GM21381 (cell line): Measurements from ENCODE around the gene SARDH.
"Not testable (repeated sequence)": the region's sequence is repeated elsewhere in the genome, so short reads cannot be mapped to it uniquely, and the experiment has no call there.

Experiments
- ATAC-seq: cut with Tn5 transposase; IDR thresholded peaks from one replicate; pipeline ENCODE4 v1.9.1; 2021; ENCODE audit warnings: mild to moderate bottlenecking, moderate library complexity; ENCODE audit not compliant: unreplicated experiment

The SARDH gene

DNA sequence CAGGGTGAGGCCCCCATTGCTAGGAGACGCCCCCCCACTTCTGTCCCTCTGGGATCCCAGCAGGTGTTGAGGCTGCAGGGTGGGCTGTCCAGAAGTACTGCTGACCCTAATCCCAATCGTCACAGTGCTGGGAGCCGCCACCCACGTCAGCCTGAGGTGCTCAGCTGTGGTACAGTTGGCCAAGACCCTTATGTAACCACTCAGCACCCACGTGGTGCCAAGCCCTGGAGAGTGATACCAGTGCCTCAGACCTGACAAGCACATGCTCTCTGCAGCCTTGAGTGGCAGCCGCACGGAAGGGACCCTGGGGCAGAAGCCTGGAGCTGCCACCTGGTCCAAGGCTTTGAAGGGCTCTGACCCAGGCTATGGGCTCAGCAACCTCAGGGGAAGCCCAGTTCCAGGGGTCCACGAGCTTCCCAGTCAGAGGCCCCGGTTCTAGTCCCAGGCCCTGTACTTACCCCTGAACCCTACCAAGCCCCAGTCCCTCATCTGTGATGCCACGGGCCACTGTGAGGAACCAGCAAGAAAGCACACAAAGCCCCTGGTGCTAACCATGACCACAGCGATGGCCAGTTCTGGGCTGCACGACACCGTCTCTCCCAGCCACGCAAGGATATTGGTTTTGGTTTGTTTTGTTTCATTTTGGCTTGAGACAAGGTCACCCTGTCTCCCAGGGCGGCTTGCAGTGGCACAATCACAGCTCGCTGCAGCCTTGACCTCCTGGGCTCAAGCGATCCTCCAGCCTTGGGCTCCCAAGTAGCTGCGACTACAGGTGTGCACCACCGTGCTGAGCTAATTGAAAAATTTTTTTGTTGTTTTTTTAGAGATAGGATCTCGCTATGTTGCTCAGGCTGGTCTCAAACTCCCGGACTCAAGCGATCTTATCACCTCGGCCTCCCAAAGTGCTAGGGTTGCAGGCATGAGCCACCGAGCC, 51.2 kb downstream of the SARDH start:
- no peak for ATAC-seq

DNA sequence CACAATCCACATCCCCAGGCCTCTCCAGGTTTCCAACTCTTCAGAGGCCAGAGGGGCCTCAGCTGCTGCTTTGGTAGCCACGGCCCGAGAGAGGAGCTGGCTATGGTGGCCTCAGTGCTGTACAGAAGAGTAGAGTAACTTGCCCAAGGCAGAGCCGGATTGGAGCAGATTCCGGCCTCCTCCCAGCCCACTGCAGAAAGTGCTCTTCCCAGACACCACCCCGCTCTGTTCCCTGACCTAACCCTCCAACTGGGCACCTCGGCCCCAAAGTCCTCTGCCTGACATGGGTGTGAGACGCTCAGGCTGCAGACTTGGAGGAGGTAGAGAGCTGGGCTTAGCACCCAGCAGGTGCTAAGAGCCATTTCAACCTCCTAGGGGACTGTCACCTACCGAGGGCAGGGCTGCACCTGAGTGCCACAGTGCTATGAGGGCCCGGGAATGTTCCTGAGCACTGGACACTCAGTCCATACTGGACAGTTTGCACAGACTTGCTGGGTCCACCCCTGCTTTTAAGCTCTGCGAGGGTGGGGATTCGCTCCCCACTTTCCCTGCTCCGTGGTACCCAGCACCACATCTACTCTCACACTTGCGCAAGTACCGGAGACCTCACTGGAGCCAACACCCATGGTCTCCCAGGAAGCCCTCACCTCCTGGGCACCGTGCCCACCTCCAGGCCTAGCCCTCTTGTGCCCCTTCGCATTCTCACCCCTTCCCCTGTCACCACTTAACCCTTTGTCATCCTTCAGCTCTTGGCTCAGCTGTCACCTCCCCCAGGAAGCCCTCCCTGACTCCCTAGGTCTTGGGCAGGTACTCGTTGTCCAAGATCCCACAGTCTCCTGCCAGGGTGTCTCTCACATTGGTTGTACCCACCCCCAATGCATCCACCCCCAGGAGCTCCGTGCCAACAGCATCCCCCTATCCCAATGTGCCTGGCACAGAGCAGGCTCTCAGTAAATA, 52.2 kb downstream of the SARDH start:
- no peak for ATAC-seq

DNA sequence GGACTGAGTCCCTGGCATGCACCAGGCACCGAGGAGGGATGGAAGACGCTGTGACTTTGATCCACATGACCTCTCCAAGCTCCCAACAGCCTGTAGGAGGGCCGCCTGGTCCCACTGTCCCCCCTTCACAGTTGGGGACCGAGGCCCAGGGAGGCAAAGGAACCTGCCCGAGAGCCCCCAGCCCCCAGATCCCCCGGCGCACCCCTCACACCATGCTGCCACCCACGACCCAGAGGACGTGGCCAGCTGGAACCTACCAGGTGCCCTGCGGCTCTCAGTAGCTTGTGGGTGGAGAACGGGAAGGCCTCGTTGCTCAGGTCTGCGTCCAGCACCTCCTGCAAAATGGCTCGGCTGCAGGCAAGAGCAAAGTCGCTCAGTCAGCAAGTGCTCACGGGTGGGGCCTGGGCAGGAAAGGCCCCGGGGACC, 53.2 kb downstream of the SARDH start:
- no peak for ATAC-seq

DNA sequence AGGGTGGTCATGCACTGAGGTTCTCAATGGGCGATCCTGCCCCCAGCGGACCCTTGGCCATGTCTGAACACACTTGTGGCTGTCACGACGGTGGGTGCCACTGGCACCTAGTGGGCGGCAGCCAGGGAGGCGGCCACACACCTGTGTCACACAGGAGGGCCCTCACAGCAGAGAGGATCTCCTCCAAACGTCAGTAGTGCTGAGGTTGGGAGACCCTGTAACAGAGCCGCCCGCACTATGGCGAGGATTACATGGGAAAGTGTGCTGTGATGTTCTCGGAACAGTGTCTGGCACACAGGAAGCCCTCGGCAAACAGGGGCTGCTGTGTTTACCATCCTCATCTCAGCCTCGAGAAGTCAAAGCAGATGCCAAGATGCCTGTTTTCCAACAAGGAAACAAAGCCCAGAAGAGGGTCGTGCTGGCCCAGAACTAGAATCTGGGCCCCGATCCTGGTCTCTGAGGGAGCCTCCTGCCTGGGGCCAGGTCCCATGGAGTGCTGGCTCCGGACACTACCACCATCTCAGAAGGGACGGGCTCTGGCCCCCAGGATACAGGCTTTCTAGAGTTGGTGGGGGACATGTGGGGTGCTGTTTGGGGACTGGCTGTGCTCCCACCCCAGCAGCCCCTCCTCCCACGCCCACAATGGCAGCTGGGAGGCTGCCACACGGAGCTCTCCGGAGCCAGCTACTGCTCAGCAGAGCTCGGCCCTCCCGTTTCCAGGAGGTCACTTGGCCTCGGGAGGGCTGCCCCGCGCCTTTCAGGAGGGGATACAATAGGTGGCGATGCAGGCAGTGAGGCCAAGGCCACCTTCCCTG, 53.8 kb downstream of the SARDH start:
- ATAC-seq = no peak

DNA sequence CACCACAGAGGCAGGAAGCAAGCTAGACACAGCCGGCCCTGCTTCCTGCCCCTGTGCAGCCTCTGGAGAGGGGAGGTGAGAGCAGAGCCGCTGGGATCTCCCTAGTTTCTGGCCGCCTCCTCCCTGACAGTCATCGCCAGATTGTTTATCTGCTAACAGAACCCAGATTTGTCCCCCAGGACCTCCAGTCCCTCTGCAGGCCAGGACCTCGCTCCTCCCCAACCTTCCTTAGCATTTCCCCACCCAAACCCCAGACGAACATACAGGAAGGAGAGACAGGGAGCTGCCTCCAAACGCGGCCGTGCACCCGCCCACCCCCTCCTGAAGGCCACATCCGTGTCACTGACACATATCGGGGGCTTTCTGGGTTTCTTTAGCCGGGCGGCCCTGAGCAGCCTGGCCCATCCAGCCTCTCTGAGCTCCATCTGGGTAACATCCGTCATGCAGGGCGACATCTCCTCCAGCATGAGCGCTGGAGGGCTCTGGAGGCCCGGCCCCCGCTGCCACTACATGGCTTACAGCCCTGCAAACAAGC, 54.5 kb downstream of the SARDH start:
- ATAC-seq = no peak

DNA sequence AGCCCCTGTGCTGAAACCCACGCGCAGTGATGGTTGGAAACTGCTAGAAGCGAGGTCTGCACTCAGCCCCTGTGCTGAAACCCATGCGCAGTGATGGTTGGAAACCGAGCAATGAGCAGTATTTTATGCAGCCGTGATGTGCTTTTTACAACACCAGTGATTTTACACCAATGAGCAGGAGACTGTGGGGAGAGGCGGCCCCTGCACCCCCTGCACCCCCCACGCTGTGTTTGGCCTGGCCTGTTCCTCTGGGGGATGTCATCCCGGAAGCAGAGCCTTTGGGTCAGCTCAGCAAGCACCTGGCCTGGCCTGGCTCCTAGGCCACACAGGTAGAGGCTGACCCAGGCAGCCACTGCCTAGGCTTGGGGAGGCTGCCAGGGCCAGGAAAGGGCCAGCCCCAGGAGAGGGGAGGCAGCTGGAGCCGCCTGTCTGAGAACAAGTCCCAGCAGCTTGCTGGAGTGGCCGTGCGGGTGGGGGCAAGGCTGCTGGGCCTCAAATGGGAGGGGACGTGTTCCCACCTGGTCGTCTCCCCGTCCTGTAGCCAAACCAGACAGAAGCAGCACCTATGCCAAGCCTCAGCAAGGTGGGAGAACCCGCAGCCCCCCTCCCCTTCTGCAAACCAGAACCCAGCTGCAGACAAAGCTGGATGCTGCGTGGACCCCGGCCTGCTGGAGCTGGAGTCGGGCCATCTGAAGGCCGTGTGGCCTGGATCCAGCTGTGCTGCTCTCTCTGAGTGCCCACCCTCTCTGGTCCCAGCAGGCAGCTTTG, 55.1 kb downstream of the SARDH start:
- ATAC-seq = no peak

DNA sequence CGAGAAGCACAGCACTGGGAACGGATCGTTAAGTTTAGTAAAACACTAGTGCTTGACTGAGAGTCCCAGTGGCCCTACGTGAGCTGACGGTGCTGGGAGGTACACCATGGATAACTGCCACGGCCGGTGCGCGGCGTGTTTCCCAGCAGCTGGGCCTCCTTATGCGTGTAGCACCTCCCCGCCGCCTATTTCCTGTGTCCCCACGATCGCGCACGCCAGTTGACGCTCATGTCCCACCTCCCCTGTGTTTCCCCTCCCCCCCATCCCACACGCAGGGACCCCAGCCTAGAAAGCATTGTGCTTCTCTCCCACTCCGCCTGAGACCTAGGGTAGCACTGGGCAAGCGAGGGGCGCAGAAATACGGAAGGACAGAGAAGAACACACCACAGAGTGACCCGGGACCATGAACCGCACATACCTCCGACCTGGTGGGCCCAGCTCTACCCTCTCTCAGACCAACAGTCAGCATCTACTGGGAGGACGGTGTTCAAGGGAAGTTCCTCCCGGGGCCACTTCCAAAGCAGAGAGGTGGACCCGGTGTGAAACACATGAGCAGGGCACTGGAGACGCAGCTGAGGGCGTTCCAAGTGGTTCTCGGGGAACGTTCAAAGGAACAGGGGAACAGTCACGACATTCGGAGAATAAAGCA, 56.4 kb downstream of the SARDH start:
- no peak for ATAC-seq

GRCh38 chr9:133680976-133681657, 57.0 kb downstream of the SARDH start:
- no peak for ATAC-seq

DNA sequence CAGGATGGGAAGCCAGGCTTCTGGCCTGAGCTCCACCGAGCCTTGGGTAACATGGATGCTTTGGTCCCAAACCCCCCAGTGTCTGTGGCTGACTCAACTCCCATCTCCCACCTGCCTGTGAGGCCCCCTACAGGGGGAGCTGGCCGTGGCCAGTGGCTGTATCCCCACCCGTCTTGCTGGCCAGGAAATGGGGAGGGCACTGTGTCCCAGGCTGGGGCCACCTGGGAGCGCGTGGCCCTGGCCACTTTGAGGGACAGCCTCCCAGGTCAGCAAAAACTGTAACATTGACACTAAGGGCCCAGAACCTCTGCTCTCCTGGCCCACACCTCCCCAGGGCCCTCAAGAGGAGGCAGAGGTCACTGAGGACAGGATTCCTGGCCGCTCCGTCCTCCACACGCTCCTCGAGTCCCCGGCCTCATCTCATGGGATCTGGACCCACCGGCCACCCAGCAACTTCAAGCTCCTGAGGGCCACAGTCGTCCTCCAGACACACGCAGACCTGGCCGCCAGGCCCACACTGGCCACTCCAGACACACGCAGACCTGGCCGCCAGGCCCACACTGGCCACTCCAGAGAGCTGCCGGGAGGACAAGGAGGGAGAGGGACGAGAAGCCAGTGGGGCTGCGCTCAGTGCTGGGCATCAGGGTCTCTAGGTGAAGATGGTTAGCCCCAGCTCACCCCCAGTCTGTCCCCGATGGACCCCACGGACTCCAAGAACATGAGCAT, 57.7 kb downstream of the SARDH start:
- ATAC-seq = no peak

DNA sequence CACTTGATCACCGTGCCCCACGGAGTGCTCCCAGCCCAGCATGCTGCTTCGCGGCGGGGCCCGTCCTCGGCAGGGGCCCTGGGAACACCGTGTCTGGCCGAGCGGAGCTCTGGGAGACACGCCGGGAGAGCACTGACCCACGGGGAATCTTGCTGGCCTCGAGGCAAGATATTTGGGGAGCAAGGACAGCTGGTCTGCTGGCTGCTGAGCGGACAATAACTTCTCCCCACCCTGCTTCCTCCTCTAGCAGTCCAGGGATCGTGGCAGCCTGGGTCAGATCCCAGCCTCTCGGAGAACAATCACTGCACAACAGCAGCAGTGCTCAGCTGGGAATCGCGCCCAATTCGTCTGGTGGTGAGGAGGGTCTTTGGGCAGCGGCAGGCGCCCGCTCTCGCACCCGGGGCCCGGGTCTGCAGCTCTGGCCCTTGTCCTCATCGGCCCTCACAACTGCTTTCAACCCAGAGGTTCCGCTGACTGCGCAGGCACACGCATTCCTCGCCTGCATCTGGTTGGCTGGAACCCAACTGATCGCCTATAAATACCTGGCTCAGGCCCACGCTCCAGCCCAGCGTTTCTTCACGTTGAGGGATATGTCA, 58.6 kb downstream of the SARDH start:
- ATAC-seq = no peak

DNA sequence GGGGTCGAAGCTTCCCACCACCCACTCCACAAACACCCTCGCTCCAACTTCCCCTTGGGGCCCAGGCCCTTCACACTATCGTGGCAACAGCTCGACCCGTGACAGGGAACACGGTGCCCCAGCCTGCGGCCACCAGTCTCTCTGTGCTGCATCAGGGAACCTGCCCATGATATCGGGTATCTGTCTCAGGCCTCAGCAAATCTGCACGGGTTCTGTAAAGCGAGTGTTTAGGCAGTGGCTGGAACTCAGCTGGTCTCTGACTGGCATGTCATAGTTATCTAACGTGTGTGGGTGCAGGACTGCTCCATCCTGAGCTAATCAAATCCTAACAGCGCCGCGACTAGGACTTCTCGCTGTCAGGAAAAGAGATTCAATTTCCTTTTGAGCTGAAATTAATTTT, 59.1 kb downstream of the SARDH start:
- ATAC-seq = no peak

- ATAC-seq = no peak
Measured at GRCh38 chr9:133677126-133678010, 60.8 kb downstream of the SARDH start.

DNA sequence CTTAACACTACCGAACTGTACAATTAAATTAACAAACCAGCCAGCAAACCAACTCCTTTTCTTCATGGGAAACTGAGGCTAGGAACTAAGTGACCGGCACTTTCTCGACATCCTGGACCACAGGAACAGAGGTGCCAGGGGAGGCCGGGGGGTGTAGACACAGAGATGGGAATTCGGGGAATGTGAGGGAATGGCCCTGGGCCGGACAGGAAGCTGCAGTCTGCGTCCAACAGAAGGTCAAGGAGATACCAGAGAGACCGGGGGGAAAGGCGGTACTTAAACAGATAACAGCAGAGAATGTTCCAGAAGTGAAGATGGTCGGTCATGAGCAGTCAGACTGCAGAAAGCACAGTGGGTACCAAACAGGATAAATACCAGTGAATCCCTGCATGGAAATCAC, 61.7 kb downstream of the SARDH start:
- ATAC-seq = no peak

- ATAC-seq = not testable (repeated sequence)
Measured at GRCh38 chr9:133675796-133676195, 62.4 kb downstream of the SARDH start.

GRCh38 chr9:133674091-133674490, 64.1 kb downstream of the SARDH start:
- no peak for ATAC-seq

GRCh38 chr9:133673258-133673655, 64.9 kb downstream of the SARDH start:
- ATAC-seq = no peak
